ES-I3 (cell line): ENCODE measurements around the gene LUC7L2.
"Not testable (repeated sequence)": the region's sequence is repeated elsewhere in the genome, so short reads cannot be mapped to it uniquely, and the experiment has no call there.

Source experiments
- H3K36me3 ChIP-seq: 2 replicates; pipeline ENCODE4 v1.6.1; 2013; ENCODE audit warnings: mild to moderate bottlenecking, low read length, control low read depth, moderate library complexity; ENCODE audit not compliant: insufficient read depth
- H3K4me1 ChIP-seq: 2 replicates; pipeline ENCODE4 v1.6.1; 2013; ENCODE audit warnings: mild to moderate bottlenecking, control low read depth, low read length; ENCODE audit not compliant: insufficient read depth
- H3K9ac ChIP-seq: 2 replicates; pipeline ENCODE4 v1.6.1; 2013; ENCODE audit warnings: low read depth, mild to moderate bottlenecking, low read length, moderate library complexity
- H3K9me3 ChIP-seq: 2 replicates; pipeline ENCODE4 v1.6.1; 2013; ENCODE audit warnings: mild to moderate bottlenecking, low read length, moderate library complexity; ENCODE audit not compliant: control insufficient read depth, insufficient read depth

The LUC7L2 gene

GRCh38 chr7:139429735-139430134, 70.0 kb downstream of the LUC7L2 start:
- not testable (repeated sequence) for H3K4me1 ChIP-seq, H3K36me3 ChIP-seq, H3K9ac ChIP-seq, H3K9me3 ChIP-seq

GRCh38 chr7:139430443-139430842, 70.7 kb downstream of the LUC7L2 start:
- Histone ChIP-seq H3K4me1 (no peaks in the 10 kb centered on the region; the same call in 1 of the 2 replicates), H3K36me3 (no peaks in the 10 kb centered on the region), H3K9me3 (no peaks in the 10 kb centered on the region), H3K9ac (no peak overlapping the region)

GRCh38 chr7:139431010-139431409, 71.3 kb downstream of the LUC7L2 start:
- H3K9me3 ChIP-seq, result no peaks in the 10 kb centered on the region
- no peaks in the 10 kb centered on the region for H3K36me3 ChIP-seq
- H3K9ac ChIP-seq, result no peak overlapping the region
- no peaks in the 10 kb centered on the region; the same call in 1 of the 2 replicates for H3K4me1 ChIP-seq

DNA sequence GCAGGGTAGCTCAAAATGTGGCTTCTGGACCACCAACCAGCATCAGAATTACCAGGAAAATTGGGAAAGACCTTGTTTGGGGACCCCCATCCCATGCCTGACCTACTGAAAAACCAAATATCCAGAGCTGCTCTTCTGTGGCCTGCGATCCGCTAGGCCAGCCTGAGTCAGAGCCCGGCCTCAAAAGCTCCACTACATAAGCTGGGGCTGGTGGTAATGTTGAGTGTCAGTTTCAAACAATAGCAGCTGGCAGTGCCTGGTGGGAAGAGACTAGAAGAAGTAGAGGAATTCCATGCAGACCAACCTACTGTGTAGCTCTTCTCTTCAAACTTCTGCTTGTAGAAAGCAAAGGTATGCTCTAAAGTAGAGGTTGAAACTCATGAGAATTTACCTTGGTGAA, 71.8 kb downstream of the LUC7L2 start:
- no peaks in the 10 kb centered on the region for H3K9me3 ChIP-seq
- no peak overlapping the region for H3K9ac ChIP-seq
- no peaks in the 10 kb centered on the region; the same call in 1 of the 2 replicates for H3K4me1 ChIP-seq
- no peaks in the 10 kb centered on the region for H3K36me3 ChIP-seq

GRCh38 chr7:139436806-139437205, 77.1 kb downstream of the LUC7L2 start:
- Histone ChIP-seq H3K9me3 (no peaks in the 10 kb centered on the region), H3K36me3 (no peaks in the 10 kb centered on the region), H3K9ac (no peak overlapping the region), H3K4me1 (no peaks in the 10 kb centered on the region; the same call in 1 of the 2 replicates)

DNA sequence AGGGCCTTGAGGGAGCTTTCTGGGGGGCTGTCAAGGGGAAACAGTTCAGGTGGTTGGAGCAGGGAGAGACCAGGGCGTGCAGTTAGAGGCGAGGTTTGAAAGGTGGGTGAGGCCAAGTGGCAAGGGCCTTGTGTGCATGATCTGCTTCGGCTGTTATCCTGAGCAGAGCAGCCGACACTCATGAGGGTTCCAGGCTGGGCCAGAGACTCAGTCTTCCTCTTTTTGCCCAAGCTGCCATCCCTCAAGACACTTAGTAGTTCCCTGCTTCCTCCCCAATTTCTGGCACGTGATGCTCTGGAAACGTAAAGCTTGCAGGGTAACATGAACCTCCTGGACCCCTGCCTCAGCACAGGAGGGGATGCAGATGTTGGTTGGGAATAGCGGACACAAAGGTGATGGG, 79.7 kb downstream of the LUC7L2 start:
- H3K9ac ChIP-seq, result no peak overlapping the region
- H3K9me3 ChIP-seq, result no peaks in the 10 kb centered on the region
- H3K4me1 ChIP-seq, result no peaks in the 10 kb centered on the region; the same call in 1 of the 2 replicates
- no peaks in the 10 kb centered on the region for H3K36me3 ChIP-seq

DNA sequence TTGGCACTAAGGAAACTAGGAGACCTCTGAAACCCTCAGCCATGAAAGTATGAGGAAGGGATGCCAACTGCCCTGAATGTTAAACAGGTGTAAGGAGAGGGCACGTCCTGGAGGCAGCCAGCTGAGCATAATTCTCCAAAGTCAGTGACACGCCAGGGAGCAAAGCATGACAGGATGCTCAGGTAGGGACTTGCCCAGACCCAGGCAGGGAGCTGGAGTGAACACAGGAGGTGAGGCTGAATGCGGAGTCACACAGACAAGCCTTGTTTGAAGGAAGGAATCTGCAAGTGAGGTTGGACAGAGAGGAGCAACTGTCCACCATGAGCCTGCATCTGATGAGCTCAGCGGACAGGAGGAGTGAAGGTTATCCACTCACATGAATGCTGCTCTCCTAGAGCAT, 82.3 kb downstream of the LUC7L2 start:
- H3K4me1 ChIP-seq, result no peaks in the 10 kb centered on the region
- H3K9me3 ChIP-seq, result no peaks in the 10 kb centered on the region
- H3K36me3 ChIP-seq, result no peaks in the 10 kb centered on the region
- no peak overlapping the region for H3K9ac ChIP-seq

GRCh38 chr7:139446051-139446890, 86.6 kb downstream of the LUC7L2 start:
- no peak overlapping the region for H3K9ac ChIP-seq
- H3K36me3 ChIP-seq, result no peaks in the 10 kb centered on the region
- no peaks in the 10 kb centered on the region for H3K9me3 ChIP-seq
- H3K4me1 ChIP-seq, result no peaks in the 10 kb centered on the region

DNA sequence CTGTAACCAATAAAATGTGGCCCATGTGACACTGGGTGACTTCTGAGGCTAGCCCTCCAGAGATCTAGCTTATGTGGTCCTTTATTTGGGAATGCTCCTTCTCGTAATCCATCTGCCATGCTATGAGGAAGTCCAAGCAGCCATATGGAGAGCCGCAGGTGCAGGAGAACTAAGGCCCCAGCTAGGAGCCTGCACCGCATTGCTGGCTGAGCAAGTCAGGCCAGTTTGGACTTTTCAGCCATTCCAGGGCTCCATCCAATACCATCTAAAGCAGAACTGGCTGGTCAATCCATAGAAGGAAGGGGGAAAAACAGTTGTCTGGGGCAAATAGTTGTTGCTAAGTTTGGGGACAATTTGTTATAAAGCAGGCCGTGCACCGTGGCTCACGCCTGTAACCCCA, 91.2 kb downstream of the LUC7L2 start:
- H3K9me3 ChIP-seq, result no peaks in the 10 kb centered on the region
- no peak overlapping the region for H3K9ac ChIP-seq
- H3K4me1 ChIP-seq, result no peaks in the 10 kb centered on the region
- no peaks in the 10 kb centered on the region for H3K36me3 ChIP-seq

DNA sequence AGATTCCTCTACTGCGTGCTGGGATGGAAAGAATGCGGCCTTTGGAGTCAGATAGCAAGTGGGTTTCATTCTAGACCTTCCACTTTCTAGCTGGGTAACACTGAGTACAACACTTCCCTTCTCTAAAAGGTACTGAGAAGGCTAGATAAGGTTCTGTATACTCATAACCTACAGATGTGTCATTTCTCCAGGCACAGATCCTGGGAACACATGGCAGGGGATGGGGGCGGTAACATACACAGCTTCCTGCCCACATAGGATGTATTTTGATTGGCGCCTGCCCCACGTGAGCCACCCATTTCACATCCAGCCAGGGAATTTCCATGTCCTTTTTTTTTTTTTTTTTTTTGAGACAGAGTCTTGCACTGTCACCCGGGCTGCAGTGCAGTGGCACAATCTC, 91.9 kb downstream of the LUC7L2 start:
- H3K9me3 ChIP-seq, result no peaks in the 10 kb centered on the region
- H3K4me1 ChIP-seq, result no peaks in the 10 kb centered on the region
- no peaks in the 10 kb centered on the region for H3K36me3 ChIP-seq
- no peak overlapping the region for H3K9ac ChIP-seq

DNA sequence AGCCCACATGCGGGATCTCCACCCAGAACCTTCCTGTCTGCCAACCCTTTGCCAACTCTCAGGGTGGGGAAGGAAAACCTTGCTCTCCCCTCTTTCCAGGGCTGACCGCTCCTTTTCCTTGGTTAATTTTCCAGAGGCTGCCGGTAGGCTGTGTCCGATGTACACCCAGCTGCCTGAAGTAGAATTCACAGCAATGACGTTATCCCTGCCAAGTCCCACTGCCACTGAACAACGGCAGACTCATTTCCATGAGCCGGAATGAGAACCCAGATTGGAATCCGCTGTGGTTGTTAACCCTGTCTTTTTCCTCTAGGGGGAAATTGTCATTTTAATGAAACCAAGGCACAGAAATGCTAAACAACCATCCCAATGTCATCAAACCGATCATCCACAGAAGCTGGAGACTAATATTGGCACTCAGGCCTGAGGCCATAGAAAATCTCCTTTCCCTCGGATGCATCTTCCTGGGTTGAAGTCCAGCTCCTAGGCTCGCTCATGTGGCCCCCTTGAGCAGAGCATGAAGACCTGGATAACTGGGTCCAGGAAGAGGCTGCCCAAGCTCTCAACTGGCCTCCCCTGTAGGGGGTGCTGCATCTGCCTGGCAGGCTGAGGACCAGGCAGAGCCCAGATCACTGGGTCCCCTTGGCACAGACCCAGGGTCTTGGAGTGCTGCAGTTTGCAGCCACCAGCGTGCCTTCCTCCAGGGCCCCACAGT, 93.4 kb downstream of the LUC7L2 start:
- Histone ChIP-seq H3K4me1 (peaks cover 4% of the 10 kb centered on the region), H3K9ac (no peak overlapping the region), H3K9me3 (no peaks in the 10 kb centered on the region), H3K36me3 (no peaks in the 10 kb centered on the region)

DNA sequence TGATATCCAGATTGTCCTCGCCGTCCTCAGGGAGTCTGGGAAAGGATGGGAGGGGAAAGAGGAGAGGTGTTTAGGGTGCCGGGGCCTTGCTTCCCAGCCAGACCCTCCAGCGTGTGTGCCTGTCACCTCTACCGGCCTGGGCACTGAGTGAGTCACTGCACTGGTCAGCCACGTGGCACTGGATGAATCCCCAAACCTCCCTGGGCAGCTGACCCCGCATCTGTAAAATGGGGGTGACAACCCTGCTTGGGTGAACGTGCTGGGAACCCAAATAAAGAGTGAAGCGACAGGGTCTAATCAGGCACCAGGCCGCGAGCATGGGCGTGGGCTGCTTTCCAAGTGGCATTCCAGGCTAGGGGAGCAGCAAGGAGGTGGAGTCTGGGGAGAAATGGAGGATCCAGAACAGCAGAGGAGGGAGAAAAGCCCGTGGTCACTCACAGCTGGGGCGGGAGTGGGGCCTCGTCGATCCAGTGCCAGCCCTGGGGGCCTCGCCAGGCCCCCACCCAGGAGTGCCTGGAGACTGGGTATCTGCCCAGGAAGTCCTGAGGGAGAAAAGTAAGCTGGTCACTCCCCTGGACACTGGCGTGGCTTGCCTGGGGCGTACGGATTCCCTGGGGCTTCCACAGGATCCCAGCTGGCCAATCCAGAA, 94.1 kb downstream of the LUC7L2 start:
- Histone ChIP-seq H3K36me3 (no peaks in the 10 kb centered on the region), H3K9me3 (no peaks in the 10 kb centered on the region), H3K4me1 (peaks cover 9% of the 10 kb centered on the region), H3K9ac (no peak overlapping the region)

- H3K9me3 ChIP-seq, result no peaks in the 10 kb centered on the region
- peaks cover 13% of the 10 kb centered on the region for H3K4me1 ChIP-seq
- H3K36me3 ChIP-seq, result no peaks in the 10 kb centered on the region
- no peak overlapping the region for H3K9ac ChIP-seq
These were observed 96.1 kb downstream of the LUC7L2 start for GRCh38 chr7:139455789-139456188.

DNA sequence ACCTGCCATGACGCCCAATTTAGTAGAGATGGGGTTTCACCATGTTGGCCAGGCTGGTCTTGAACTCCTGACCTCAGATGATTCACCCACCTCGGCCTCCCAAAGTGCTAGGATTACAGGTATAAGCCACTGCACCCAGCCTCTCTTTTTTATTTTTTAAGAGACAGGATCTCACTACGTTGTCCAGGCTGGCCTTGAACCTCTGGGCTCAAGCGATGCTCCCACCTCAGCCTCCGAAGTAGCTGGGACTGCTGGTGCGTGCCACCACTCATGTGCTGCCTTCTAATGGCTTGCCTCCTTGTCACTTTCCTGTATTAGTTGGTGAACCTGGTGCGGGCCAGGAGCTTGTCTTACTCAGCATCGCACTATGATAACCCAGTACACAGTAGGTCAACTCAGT, 96.8 kb downstream of the LUC7L2 start:
- H3K36me3 ChIP-seq, result no peaks in the 10 kb centered on the region
- H3K4me1 ChIP-seq, result peaks cover 18% of the 10 kb centered on the region
- H3K9ac ChIP-seq, result no peak overlapping the region
- no peaks in the 10 kb centered on the region for H3K9me3 ChIP-seq
